Measurements from ENCODE around the gene CNTN4. TPM values are rescaled to one million over a fixed set of nuclear protein-coding genes. Genes with fewer than 3 reads are reported as not detected.

The CNTN4 gene
- total RNA-seq, 1 experiment from 2014 or later = 5.7 TPM

GRCh38 chr3:2172561-2173171, 74.0 kb downstream of the CNTN4 start:
- no TSS peak for BruUV-seq (replicated peaks)
- TF ChIP-seq EZH2 (IDR thresholded peaks at IDR 0.05; ENCODE audit: borderline replicate concordance, low read depth, low read length, poor library complexity, severe bottlenecking) = no peak
- no peak for TF ChIP-seq CTCF (conservative IDR thresholded peaks at IDR 0.05; ENCODE audit: low read depth, low read length)
- intact Hi-C loops (cut with micrococcal nuclease; ENCODE audit: unreplicated experiment) = no loop called here
- Histone ChIP-seq H3K4me1 (ENCODE audit: insufficient read depth, low read length, poor library complexity, severe bottlenecking) (no peaks in the 10 kb centered on the region), H3K27ac (ENCODE audit: low read depth, low read length, poor library complexity, severe bottlenecking) (no peak overlapping the region), H3K4me3 (ENCODE audit: low read depth, low read length, poor library complexity, severe bottlenecking) (no peak overlapping the region), H3K27me3 (replicated peaks; ENCODE audit: insufficient read depth, low read depth, low read length, poor library complexity) (no peaks in the 10 kb centered on the region), H3K36me3 (ENCODE audit: insufficient read depth, low read length, poor library complexity, severe bottlenecking) (no peaks in the 10 kb centered on the region), H3K9me3 (ENCODE audit: low read depth, low read length, poor library complexity, severe bottlenecking) (peaks cover 4% of the 10 kb centered on the region)
- CTCF ChIA-PET = no interaction called here
- DNase-seq (ENCODE audit: low spot score) = no peak
- POLR2A ChIA-PET (ENCODE audit: low non-redundant PET) = no interaction called here

- Histone ChIP-seq H3K36me3 (ENCODE audit: insufficient read depth, low read length, poor library complexity, severe bottlenecking) (no peaks in the 10 kb centered on the region), H3K27me3 (replicated peaks; ENCODE audit: insufficient read depth, low read depth, low read length, poor library complexity) (no peaks in the 10 kb centered on the region), H3K4me1 (ENCODE audit: insufficient read depth, low read length, poor library complexity, severe bottlenecking) (no peaks in the 10 kb centered on the region), H3K9me3 (ENCODE audit: low read depth, low read length, poor library complexity, severe bottlenecking) (peaks cover 4% of the 10 kb centered on the region), H3K27ac (ENCODE audit: low read depth, low read length, poor library complexity, severe bottlenecking) (no peak overlapping the region), H3K4me3 (ENCODE audit: low read depth, low read length, poor library complexity, severe bottlenecking) (no peak overlapping the region)
- no peak for TF ChIP-seq CTCF (conservative IDR thresholded peaks at IDR 0.05; ENCODE audit: low read depth, low read length)
- TF ChIP-seq EZH2 (IDR thresholded peaks at IDR 0.05; ENCODE audit: borderline replicate concordance, low read depth, low read length, poor library complexity, severe bottlenecking) = no peak
- intact Hi-C loops (cut with micrococcal nuclease; ENCODE audit: unreplicated experiment) = no loop called here
- DNase-seq (ENCODE audit: low spot score) = no peak
- ChIA-PET POLR2A (ENCODE audit: low non-redundant PET) (no interaction called here), CTCF (no interaction called here)
- BruUV-seq (replicated peaks) = no TSS peak
These were observed 82.0 kb downstream of the CNTN4 start for GRCh38 chr3:2180634-2181033.

GRCh38 chr3:2198776-2199279, 100.2 kb downstream of the CNTN4 start:
- Histone ChIP-seq H3K9me3 (ENCODE audit: low read depth, low read length, poor library complexity, severe bottlenecking) (no peaks in the 10 kb centered on the region), H3K4me1 (ENCODE audit: insufficient read depth, low read length, poor library complexity, severe bottlenecking) (no peaks in the 10 kb centered on the region), H3K36me3 (ENCODE audit: insufficient read depth, low read length, poor library complexity, severe bottlenecking) (no peaks in the 10 kb centered on the region), H3K27me3 (replicated peaks; ENCODE audit: insufficient read depth, low read depth, low read length, poor library complexity) (no peaks in the 10 kb centered on the region), H3K4me3 (ENCODE audit: low read depth, low read length, poor library complexity, severe bottlenecking) (no peak overlapping the region), H3K27ac (ENCODE audit: low read depth, low read length, poor library complexity, severe bottlenecking) (no peak overlapping the region)
- ChIA-PET POLR2A (ENCODE audit: low non-redundant PET) (interaction anchor here (0.5 kb wide), 1 partner anchor 322 kb away, joined by 12 read pairs; no protein-coding TSS in a partner anchor), CTCF (no interaction called here)
- DNase-seq (ENCODE audit: low spot score) = no peak
- intact Hi-C loops (cut with micrococcal nuclease; ENCODE audit: unreplicated experiment) = no loop called here
- TF ChIP-seq CTCF (conservative IDR thresholded peaks at IDR 0.05; ENCODE audit: low read depth, low read length) (no peak), EZH2 (IDR thresholded peaks at IDR 0.05; ENCODE audit: borderline replicate concordance, low read depth, low read length, poor library complexity, severe bottlenecking) (no peak)
- BruUV-seq (replicated peaks) = no TSS peak

Measured in A673 (cell line).